GM18861 (cell line): ENCODE results near the gene GTF3C6.
"Not testable (repeated sequence)": the region's sequence is repeated elsewhere in the genome, so short reads cannot be mapped to it uniquely, and the experiment has no call there.

ENCODE experiments used
- ATAC-seq: cut with Tn5 transposase; IDR thresholded peaks from one replicate; pipeline ENCODE4 v1.9.1; 2021; ENCODE audit not compliant: unreplicated experiment

GTF3C6 gene

DNA sequence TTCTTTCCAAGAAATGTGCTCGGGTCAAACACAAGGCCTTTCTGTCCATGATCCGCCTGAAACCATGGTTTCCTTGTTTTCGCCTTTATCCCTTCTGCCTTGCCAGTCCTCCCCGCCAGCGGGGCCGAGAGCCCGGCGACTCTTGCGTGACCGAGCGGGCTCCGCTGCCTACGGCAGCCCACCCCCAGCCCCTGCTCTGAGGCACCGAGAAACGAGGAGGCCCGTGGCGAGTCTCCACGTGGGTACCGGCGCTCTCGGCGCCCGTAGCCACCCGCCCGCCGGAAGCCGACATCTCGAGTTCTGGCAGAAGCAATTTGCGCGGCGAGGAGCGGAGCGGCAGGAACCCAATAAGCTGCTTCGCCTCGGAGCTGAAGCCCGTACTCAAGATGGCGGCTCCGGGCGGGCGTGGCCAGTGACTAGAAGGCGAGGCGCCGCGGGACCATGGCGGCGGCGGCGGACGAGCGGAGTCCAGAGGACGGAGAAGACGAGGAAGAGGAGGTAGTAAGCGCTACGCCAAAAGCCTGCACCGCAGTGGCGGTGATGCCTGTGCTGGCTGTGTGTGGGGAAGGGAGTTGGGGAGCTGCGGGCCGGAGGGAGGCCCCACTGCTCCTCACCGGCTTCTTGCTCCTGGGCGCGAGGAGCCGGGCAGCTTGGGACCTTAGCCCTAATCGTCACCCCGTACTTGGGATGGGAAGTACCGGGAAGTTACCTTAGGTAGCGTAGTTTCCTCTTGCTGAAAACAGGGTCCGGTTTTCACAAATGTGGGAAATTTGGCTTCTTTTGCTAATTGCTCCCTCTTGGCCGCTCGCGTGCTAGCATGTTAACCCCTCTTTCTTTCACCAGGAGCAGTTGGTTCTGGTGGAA lies at the start of gene GTF3C6:
TSS of gene GTF3C6 (plus strand) at position 378 of the 864 bp plus-strand sequence. CDS start at position 442, 64 bp downstream.
- ATAC-seq, result peak; percentile 97

GRCh38 chr6:110930781-110931180 lies 27.7 kb upstream of the GTF3C6 start:
- no peak for ATAC-seq

- no peak for ATAC-seq
Measured at GRCh38 chr6:110933912-110934311, 24.6 kb upstream of the GTF3C6 start.

DNA sequence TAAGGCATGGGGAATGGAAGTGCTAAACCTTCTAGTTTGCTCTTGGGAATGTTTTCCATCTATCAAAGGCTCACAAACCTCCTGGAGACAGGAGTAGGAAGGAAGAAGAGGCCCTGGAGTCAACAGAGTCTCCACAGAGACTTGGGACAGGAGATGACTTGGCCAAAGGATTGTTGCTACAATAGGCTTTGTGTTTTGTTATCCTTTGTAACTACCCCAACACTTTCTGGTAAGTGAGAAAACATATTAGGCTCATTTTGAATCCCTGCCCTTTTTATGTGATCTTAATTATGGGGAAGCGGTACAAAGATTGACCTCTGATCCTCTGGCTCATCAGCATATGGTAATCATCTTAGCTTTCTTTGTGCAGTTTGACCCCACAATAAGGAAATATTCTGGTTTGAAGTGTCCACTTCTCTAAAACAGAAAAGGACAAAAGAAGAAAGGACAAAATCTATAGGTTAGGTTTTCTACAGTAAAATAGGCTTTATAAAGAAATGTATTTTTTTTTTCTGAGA lies 24.1 kb upstream of the GTF3C6 start:
- no peak for ATAC-seq

DNA sequence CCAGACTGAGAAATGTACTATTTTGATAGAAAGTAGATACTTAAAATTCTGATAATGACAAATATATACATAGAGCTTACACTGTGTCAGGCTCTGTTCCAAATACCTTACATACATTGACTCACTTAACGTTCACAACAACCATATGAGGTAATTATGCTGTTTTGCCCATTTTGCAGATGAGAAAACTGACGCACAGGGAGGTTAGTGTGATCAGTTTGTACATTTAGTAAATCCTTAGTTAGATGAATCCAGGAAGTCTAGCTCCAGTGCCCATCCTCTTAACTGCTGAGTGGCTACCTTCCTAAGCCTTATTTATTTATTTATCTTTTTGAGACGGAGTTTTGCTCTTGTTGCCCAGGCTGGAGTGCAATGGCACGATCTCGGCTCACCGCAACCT lies 23.3 kb upstream of the GTF3C6 start:
- no peak for ATAC-seq

GRCh38 chr6:110938171-110938570 lies 20.3 kb upstream of the GTF3C6 start:
- ATAC-seq, result no peak

- no peak for ATAC-seq
Measured at GRCh38 chr6:110939429-110940200, 18.9 kb upstream of the GTF3C6 start.

DNA sequence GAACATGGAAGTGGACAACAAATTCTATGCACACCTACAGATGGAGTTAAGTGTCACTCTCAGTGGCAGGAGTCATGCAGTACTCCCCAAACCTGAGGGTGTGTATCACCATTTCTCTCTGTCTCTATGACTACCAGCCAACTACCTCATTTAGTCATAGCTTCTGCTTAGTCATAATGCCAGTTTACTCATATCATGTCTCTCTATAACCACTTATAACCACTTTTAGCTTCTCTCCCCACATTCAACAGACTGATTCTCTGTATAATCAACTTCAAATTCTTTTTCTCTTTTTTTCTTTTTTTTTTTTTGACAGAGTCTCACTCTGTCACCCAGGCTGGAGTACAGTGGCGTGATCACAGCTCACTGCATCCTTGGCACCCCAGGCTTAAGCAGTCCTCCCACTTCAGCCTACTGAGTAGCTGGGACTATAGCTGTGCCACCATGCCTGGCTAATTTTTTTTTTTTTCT lies 13.8 kb upstream of the GTF3C6 start:
- peak; percentile 100 for ATAC-seq

- no peak for ATAC-seq
Measured at GRCh38 chr6:110946498-110946897, 12.0 kb upstream of the GTF3C6 start.

- no peak for ATAC-seq
Measured at GRCh38 chr6:110949679-110950285, 8.7 kb upstream of the GTF3C6 start.

DNA sequence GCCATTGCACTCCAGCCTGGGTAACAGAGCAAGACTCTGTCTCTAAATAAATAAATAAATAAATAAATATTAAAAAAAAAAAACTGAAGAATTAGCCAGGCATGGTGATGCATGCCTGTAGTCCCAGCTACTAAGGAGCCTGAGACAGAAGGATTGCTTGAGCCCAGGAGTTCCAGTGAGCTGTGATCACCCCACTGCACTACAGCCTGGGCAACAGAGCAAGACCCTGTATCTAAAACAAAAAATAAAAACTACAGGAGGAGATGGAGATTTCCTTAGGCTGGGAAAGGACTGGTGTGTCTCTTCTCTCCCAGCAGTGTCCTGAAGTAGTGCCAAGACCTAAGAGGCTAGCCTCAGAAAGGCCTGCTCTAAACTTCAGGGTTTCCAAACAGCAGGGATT lies 8.1 kb upstream of the GTF3C6 start:
- ATAC-seq, result no peak

DNA sequence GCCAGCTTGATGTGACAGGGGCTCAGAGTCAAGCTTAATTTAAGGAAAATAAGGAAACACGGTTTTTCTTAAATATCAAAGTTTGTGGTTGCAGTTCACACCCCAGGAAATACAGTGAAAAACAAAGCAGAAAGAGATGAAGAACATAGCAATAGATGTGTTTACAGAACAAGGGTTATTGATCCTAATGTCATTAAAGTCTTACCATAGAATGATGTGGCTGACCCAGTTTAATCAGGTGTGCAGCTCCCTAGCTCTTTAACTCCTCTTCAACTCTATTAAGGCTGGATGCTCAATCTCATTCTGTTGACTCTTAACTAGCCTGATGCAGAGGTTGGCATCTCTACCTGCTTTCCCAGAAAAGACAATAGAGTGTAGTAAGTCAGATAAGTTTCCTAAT lies 7.5 kb upstream of the GTF3C6 start:
- ATAC-seq, result no peak

DNA sequence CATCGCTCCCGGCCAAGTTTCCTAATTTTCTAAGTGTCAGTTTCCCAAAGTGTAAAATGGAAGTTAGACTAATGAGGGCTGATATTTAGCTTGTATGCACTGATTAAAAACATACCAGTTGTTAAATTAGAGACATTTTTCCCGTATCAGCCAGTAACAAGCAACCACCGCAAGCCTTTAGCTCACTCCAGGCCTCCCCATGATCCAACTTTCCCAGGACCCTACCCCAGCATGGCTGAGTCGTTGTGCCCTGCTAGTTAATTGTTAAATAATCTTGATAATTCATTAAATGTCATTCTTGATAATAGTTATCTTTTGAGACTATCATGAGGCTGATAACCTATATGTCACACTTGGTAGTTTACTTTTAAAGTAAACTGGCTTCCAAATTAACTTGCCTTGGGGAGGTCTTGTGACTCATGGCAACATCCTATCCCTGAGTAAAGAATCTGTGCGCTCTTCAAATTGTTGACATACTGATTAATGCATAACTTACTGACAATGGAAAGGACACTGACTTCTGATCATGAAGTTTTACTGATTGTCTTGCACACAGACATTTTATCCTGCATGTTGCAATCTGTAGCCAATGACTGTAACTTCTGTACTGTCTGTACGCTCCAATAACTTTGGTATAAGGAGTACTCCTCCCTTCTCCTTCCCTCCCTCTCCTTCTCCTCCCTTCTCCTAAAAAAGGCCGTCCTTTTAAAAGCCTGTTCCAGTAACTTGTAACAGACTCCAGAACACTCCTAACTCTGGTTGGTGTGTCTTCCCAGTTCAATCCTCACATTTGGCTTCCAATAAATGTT lies 6.3 kb upstream of the GTF3C6 start:
- no peak for ATAC-seq

- no peak for ATAC-seq
Measured at GRCh38 chr6:110953633-110954303, 4.7 kb upstream of the GTF3C6 start.

- no peak for ATAC-seq
Measured at GRCh38 chr6:110960014-110960390, 1.5 kb downstream of the GTF3C6 start.

DNA sequence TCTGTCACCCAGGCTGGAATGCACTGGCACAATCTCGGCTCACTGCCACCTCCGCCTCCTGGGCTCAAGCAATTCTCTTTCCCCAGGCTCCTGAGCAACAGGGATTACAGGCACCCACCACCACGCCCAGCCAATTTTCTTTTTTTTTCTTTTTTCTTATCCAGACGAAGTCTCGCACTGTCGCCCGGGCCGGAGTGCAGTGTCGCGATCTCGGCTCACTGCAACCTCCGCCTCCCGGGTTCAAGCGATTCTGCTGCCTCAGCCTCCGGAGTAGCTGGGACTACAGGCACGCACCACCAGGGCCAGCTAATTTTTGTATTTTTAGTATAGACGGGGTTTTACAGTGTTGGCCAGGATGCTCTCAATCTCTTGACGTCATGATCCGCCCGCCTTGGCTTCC lies 4.1 kb downstream of the GTF3C6 start:
- ATAC-seq, result not testable (repeated sequence)

DNA sequence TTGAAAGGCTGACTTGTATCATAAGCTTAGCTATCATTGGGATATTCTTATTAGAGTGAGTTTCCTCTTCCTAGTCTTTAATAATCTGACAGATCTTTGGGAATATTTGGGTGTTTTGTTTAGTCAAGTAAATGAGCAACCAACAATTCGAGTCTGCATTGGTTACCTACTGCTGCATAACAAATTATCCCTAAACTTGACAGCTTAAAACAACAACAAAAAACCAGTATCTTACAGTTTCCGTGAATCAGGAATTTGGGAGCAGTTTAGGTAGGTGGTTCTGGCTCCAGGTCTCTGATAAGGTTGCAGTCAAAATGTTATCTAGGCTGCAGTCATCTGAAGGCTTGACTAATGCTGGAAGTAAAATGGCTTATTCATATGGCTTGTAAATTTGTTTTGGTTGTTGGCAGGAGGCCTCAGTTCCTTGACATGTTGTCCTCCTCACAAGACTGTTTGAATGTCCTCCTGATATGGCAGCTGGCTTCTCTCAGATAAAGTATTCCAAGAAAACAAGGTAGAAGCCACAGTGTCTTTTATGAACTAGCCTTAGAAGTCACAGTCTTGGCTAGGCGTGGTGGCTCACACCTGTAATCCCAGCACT lies 7.2 kb downstream of the GTF3C6 start:
- no peak for ATAC-seq

GRCh38 chr6:110968661-110969060 lies 10.2 kb downstream of the GTF3C6 start:
- ATAC-seq, result not testable (repeated sequence)

- no peak for ATAC-seq
Measured at GRCh38 chr6:110971468-110971867, 13.0 kb downstream of the GTF3C6 start.

GRCh38 chr6:110976575-110976974 lies 18.1 kb downstream of the GTF3C6 start:
- ATAC-seq, result no peak
